ENCODE measurements around the gene LANCL3.
"Not testable (repeated sequence)": the region's sequence is repeated elsewhere in the genome, so short reads cannot be mapped to it uniquely, and the experiment has no call there.

DNA sequence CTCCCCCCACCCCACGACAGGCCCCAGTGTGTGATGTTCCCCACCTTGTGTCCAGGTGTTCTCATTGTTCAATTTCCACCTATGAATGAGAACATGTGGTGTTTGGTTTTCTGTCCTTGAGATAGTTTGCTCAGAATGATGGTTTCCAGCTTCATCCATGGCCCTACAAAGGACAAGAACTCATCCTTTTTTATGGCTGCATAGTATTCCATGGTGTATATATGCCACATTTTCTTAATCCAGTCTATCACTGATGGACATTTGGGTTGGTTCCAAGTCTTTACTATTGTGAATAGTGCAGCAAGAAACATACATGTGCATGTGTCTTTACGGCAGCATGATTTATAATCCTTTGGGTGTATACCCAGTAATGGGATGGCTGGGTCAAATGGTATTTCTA lies 79.4 kb downstream of the LANCL3 start:
- TF ChIP-seq, protein P1, sequence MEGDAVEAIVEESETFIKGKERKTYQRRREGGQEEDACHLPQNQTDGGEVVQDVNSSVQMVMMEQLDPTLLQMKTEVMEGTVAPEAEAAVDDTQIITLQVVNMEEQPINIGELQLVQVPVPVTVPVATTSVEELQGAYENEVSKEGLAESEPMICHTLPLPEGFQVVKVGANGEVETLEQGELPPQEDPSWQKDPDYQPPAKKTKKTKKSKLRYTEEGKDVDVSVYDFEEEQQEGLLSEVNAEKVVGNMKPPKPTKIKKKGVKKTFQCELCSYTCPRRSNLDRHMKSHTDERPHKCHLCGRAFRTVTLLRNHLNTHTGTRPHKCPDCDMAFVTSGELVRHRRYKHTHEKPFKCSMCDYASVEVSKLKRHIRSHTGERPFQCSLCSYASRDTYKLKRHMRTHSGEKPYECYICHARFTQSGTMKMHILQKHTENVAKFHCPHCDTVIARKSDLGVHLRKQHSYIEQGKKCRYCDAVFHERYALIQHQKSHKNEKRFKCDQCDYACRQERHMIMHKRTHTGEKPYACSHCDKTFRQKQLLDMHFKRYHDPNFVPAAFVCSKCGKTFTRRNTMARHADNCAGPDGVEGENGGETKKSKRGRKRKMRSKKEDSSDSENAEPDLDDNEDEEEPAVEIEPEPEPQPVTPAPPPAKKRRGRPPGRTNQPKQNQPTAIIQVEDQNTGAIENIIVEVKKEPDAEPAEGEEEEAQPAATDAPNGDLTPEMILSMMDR (IDR thresholded peaks at IDR 0.05): not testable (repeated sequence)
- not testable (repeated sequence) for TF ChIP-seq ZNF232 (CRISPR knock-in tag; IDR thresholded peaks at IDR 0.05); TP53 (CRISPR knock-in tag; IDR thresholded peaks at IDR 0.05); ETV6 (CRISPR knock-in tag; IDR thresholded peaks at IDR 0.05); ELF4 (CRISPR knock-in tag; IDR thresholded peaks at IDR 0.05; ENCODE audit: low read depth); TEAD4 (CRISPR knock-in tag; IDR thresholded peaks at IDR 0.05)

Measured in WTC11 (cell line).